Stomach (tissue), 4 donors: ENCODE results near the gene HNRNPC.

ENCODE experiments used
- CTCF ChIP-seq, 7 experiments: fragments of 450-650 bp in 4 of 7; fragments of 200-600 bp in 3 of 7; sonication (generic) in 3 of 7; IDR thresholded peaks; one replicate each; pipeline ENCODE4 v1.5.1; 2016 to 2019; ENCODE audit warnings: antibody characterized with exemption in 7 of 7, control low read depth in 2 of 7, mild to moderate bottlenecking in 1 of 7
- POLR2A ChIP-seq, 4 donors: fragments of 450-650 bp; IDR thresholded peaks; one replicate each; pipeline ENCODE4 v1.6.1; 2016; ENCODE audit warnings: antibody characterized with exemption in 4 of 4, control low read depth in 2 of 4, mild to moderate bottlenecking in 1 of 4, moderate library complexity in 1 of 4

GRCh38 chr14:21220874-21221477, 48.3 kb downstream of the HNRNPC start:
- no peak for TF ChIP-seq POLR2A (IDR thresholded peaks at IDR 0.05)
- no peak for TF ChIP-seq CTCF (IDR thresholded peaks at IDR 0.05)
